Esophagus squamous epithelium (tissue), 4 donors: ENCODE data around the gene ACTL7A.

ENCODE experiments used
- POLR2A ChIP-seq, 4 donors: fragments of 450-650 bp; IDR thresholded peaks; one replicate each; pipeline ENCODE4 v1.6.1; 2017; ENCODE audit warnings: antibody characterized with exemption in 4 of 4, mild to moderate bottlenecking in 4 of 4, moderate library complexity in 3 of 4
- TF ChIP-seq, protein P1 (sequence below), 6 experiments: fragments of 450-650 bp in 4 of 6; fragments of 200-600 bp in 2 of 6; sonication (generic) in 2 of 6; IDR thresholded peaks; one replicate each; pipeline ENCODE4 v1.5.1; 2016 to 2019; ENCODE audit warnings: antibody characterized with exemption in 6 of 6, mild to moderate bottlenecking in 4 of 6, moderate library complexity in 4 of 6

GRCh38 chr9:108910914-108911313 is 48.8 kb downstream of the ACTL7A start:
- no peak for TF ChIP-seq POLR2A (IDR thresholded peaks at IDR 0.05)
- TF ChIP-seq, protein P1, sequence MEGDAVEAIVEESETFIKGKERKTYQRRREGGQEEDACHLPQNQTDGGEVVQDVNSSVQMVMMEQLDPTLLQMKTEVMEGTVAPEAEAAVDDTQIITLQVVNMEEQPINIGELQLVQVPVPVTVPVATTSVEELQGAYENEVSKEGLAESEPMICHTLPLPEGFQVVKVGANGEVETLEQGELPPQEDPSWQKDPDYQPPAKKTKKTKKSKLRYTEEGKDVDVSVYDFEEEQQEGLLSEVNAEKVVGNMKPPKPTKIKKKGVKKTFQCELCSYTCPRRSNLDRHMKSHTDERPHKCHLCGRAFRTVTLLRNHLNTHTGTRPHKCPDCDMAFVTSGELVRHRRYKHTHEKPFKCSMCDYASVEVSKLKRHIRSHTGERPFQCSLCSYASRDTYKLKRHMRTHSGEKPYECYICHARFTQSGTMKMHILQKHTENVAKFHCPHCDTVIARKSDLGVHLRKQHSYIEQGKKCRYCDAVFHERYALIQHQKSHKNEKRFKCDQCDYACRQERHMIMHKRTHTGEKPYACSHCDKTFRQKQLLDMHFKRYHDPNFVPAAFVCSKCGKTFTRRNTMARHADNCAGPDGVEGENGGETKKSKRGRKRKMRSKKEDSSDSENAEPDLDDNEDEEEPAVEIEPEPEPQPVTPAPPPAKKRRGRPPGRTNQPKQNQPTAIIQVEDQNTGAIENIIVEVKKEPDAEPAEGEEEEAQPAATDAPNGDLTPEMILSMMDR (IDR thresholded peaks at IDR 0.05): no peak
